GM12878 (cell line): Measurements from ENCODE around the gene PCAT6. TPM values are rescaled to one million over a fixed set of nuclear protein-coding genes. Genes with fewer than 3 reads are reported as not detected.

Experiments used
- ATAC-seq: fragments of 200-7000 bp; cut with Tn5 transposase; 3 replicates; pipeline ENCODE4 v1.9.1; 2020; ENCODE audit warnings: mild to moderate bottlenecking, moderate library complexity
- BruUV-seq: library from RNA; stranded (reverse); fragments of 400-500 nt; replicated peaks from 2 replicates; lab custom pipeline; 2021; lab: Mats Ljungman, UMichigan
- CTCF ChIA-PET: fragments of 300-600 bp; sonication (Branson Sonifier 250); formaldehyde crosslinking; extraction: SDS; loops from one replicate; lab custom pipeline; 2021; ENCODE audit warnings: inconsistent platforms; lab: Yijun Ruan, JAX
- POLR2A ChIA-PET: fragments of 350-600 bp; formaldehyde crosslinking; extraction: SDS; loops from one replicate; lab custom pipeline; 2021; ENCODE audit warnings: inconsistent platforms; lab: Charles Lee
- RAD21 ChIA-PET: fragments of 300-600 bp; sonication (Branson Sonifier 250); formaldehyde crosslinking; loops from one replicate; lab custom pipeline; 2023; ENCODE audit warnings: antibody characterized with exemption; ENCODE audit not compliant: unreplicated experiment; lab: Charles Lee
- SMC1A ChIA-PET: fragments of 300-600 bp; sonication (Branson Sonifier 250); formaldehyde crosslinking; loops from one replicate; lab custom pipeline; 2023; ENCODE audit not compliant: unreplicated experiment, uncharacterized antibody; lab: Charles Lee
- DNase-seq: peaks from one replicate; pipeline ENCODE4 v3.0.0-alpha.2; 2011; ENCODE audit warnings: low read depth, low spot score
- FAIRE-seq: peaks from 3 replicates; lab custom pipeline; 2011; peaks lifted over from hg19 to GRCh38; lab: Jason Lieb, UNC
- H2AFZ ChIP-seq: 2 replicates; pipeline ENCODE4 v1.6.0; 2011; ENCODE audit warnings: low read depth, low read length, control low read depth; ENCODE audit not compliant: control insufficient read depth
- H3K27ac ChIP-seq: 2 replicates; pipeline ENCODE4 v1.5.1; 2011; ENCODE audit warnings: control low read depth; ENCODE audit not compliant: control insufficient read depth, insufficient read depth
- H3K27me3 ChIP-seq, 2 experiments: replicated peaks in 1 of 2; 2 replicates each; pipeline versions ENCODE4 v1.6.0 to v1.6.1; 2011; ENCODE audit warnings: low read length in 1 of 2; ENCODE audit not compliant: control insufficient read depth in 2 of 2, insufficient read depth in 2 of 2
- H3K36me3 ChIP-seq, 2 experiments: 2 replicates each; pipeline ENCODE4 v1.5.1; 2011; ENCODE audit warnings: low read length in 1 of 2; ENCODE audit not compliant: control insufficient read depth in 2 of 2, insufficient read depth in 2 of 2
- H3K4me1 ChIP-seq: 2 replicates; pipeline ENCODE4 v1.6.1; 2011; ENCODE audit warnings: mild to moderate bottlenecking, low read length, moderate library complexity, mixed read lengths; ENCODE audit not compliant: control insufficient read depth, insufficient read depth
- H3K4me2 ChIP-seq: 2 replicates; pipeline ENCODE4 v1.6.0; 2011; ENCODE audit warnings: control low read depth; ENCODE audit not compliant: control insufficient read depth, insufficient read depth
- H3K4me3 ChIP-seq: fragments of 200-600 bp; sonication (generic); 2 replicates; pipeline ENCODE4 v1.5.1; 2016
- H3K79me2 ChIP-seq: 2 replicates; pipeline ENCODE4 v1.6.0; 2011; ENCODE audit warnings: low read length; ENCODE audit not compliant: control insufficient read depth, insufficient read depth
- H3K9ac ChIP-seq: 2 replicates; pipeline ENCODE4 v1.8.0; 2011; ENCODE audit warnings: low read length, control low read depth, mixed read lengths; ENCODE audit not compliant: control insufficient read depth, insufficient read depth
- H3K9me3 ChIP-seq: replicated peaks from 3 replicates; pipeline ENCODE4 v1.5.1; 2011; ENCODE audit warnings: mild to moderate bottlenecking, low read length; ENCODE audit not compliant: control insufficient read depth, insufficient read depth
- H4K20me1 ChIP-seq: 2 replicates; pipeline ENCODE4 v1.6.0; 2011; ENCODE audit not compliant: control insufficient read depth, insufficient read depth
- ASH2L ChIP-seq: fragments of 300-600, 200-600 bp; sonication (generic); IDR thresholded peaks from 2 replicates; pipeline ENCODE4 v1.6.1; 2017; ENCODE audit warnings: low read depth, mild to moderate bottlenecking, borderline replicate concordance
- CEBPB ChIP-seq, 2 experiments: fragments of 150-350 bp in 1 of 2; IDR thresholded peaks; 2 replicates each; pipeline ENCODE4 v1.6.1; 2012 to 2014; ENCODE audit warnings: low read depth in 2 of 2, low read length in 2 of 2, borderline replicate concordance in 1 of 2, inconsistent platforms in 1 of 2
- CHD2 ChIP-seq: IDR thresholded peaks from 2 replicates; pipeline ENCODE4 v1.6.1; 2011; ENCODE audit warnings: low read depth, low read length, improper control_type of control experiment, borderline replicate concordance
- FOS ChIP-seq: IDR thresholded peaks from 3 replicates; pipeline ENCODE4 v1.6.1; 2011; ENCODE audit warnings: borderline replicate concordance; ENCODE audit not compliant: insufficient read length; ENCODE audit errors: extremely low read depth
- IKZF1 ChIP-seq: fragments of 450-650 bp; conservative IDR thresholded peaks from 2 replicates; pipeline ENCODE4 v1.6.1; 2017; ENCODE audit warnings: antibody characterized with exemption, mild to moderate bottlenecking
- JUNB ChIP-seq: IDR thresholded peaks from 2 replicates; pipeline ENCODE4 v1.6.1; 2016; ENCODE audit warnings: antibody characterized with exemption, mild to moderate bottlenecking
- MEF2A ChIP-seq: IDR thresholded peaks from 2 replicates; pipeline ENCODE4 v1.6.1; 2011; ENCODE audit warnings: low read depth, mild to moderate bottlenecking, low read length, moderate library complexity; ENCODE audit not compliant: insufficient read depth
- MLLT1 ChIP-seq: fragments of 450-650 bp; IDR thresholded peaks from 2 replicates; pipeline ENCODE4 v1.6.1; 2016; ENCODE audit warnings: mild to moderate bottlenecking
- MTA2 ChIP-seq: fragments of 450-650 bp; IDR thresholded peaks from 2 replicates; pipeline ENCODE4 v1.6.1; 2016; ENCODE audit warnings: low read depth, mild to moderate bottlenecking, moderate library complexity
- MXI1 ChIP-seq: fragments of 150-350 bp; IDR thresholded peaks from 2 replicates; pipeline ENCODE4 v1.6.1; 2011; ENCODE audit warnings: low read depth, mild to moderate bottlenecking, inconsistent platforms, low read length, improper control_type of control experiment
- MYB ChIP-seq: fragments of 150-350 bp; IDR thresholded peaks from 2 replicates; pipeline ENCODE4 v1.6.1; 2014; ENCODE audit warnings: mild to moderate bottlenecking, low read depth, low read length, borderline replicate concordance
- POU2F2 ChIP-seq: IDR thresholded peaks from 3 replicates; pipeline ENCODE4 v1.6.1; 2011; ENCODE audit warnings: low read depth, mild to moderate bottlenecking, low read length, borderline replicate concordance
- RB1 ChIP-seq: fragments of 450-650 bp; formaldehyde crosslinking; IDR thresholded peaks from 2 replicates; pipeline ENCODE4 v1.6.1; 2017; ENCODE audit warnings: mild to moderate bottlenecking, borderline replicate concordance
- RFX5 ChIP-seq: IDR thresholded peaks from 2 replicates; pipeline ENCODE4 v1.6.1; 2011; ENCODE audit warnings: low read depth, low read length, improper control_type of control experiment
- RUNX3 ChIP-seq: IDR thresholded peaks from 2 replicates; pipeline ENCODE4 v1.6.1; 2012; ENCODE audit warnings: low read length, inconsistent platforms
- SPI1 ChIP-seq: IDR thresholded peaks from 2 replicates; pipeline ENCODE4 v1.6.1; 2011; ENCODE audit warnings: low read depth, mild to moderate bottlenecking, low read length, moderate library complexity, borderline replicate concordance; ENCODE audit not compliant: insufficient read depth
- YBX1 ChIP-seq: fragments of 450-650 bp; IDR thresholded peaks from 2 replicates; pipeline ENCODE4 v1.6.1; 2016; ENCODE audit warnings: antibody characterized with exemption
- WGBS: methylation state at CpG from one replicate; pipeline ENCODE4 v1.1.6; 2016; ENCODE audit warnings: low lambda C conversion rate; ENCODE audit not compliant: insufficient replicate concordance, insufficient coverage; ENCODE audit errors: missing lambda C conversion rate; 5-methylcytosine and 5-hydroxymethylcytosine counted together
- in situ Hi-C: fragments of 300-500 bp; cut with MboI; formaldehyde crosslinking; loops from 9 replicates; pipeline ENCODE4 v1.14.3; 2018; ENCODE audit warnings: mixed read lengths
- intact Hi-C: fragments of 100-400 bp; cut with micrococcal nuclease; formaldehyde crosslinking; loops from one replicate; pipeline ENCODE4 v1.14.2; 2022; ENCODE audit not compliant: unreplicated experiment
- polyA plus RNA-seq, 11 experiments: library from polyadenylated mRNA; depleted of rRNA in 4 of 11; unstranded in 6 of 11; stranded (reverse) in 5 of 11; fragments of >200 nt; fragmentation: Nextera tagmentation in 4 of 11; fragmentation: Illumina TruSeq in 1 of 11; extraction: Ambion mirVana in 4 of 11; extraction: Trizol in 1 of 11; gene quantifications; 1 replicate in 1 of 11; 2 replicates in 10 of 11; pipeline versions ENCODE4 v1.2.1 to v1.2.3, GENCODE V29; 2011 to 2016; ENCODE audit warnings: inconsistent platforms in 2 of 11, missing spikeins in 2 of 11, low read depth in 1 of 11
- total RNA-seq, 4 experiments: library from RNA; depleted of rRNA in 3 of 4; stranded (reverse); fragments of >200 nt in 3 of 4; fragmentation: Illumina TruSeq in 1 of 4; extraction: Trizol in 1 of 4; gene quantifications; 2 replicates each; pipeline versions ENCODE4 v1.2.1 to v1.2.3, GENCODE V29; 2013 to 2021

Gene PCAT6
- total and polyA plus RNA-seq, 10 of the 15 experiments (the other 5 are each of a cell fraction or from before 2014, with no cell fraction given) = 0.16 to 0.83 (median 0.48) TPM; not detected in 4

DNA sequence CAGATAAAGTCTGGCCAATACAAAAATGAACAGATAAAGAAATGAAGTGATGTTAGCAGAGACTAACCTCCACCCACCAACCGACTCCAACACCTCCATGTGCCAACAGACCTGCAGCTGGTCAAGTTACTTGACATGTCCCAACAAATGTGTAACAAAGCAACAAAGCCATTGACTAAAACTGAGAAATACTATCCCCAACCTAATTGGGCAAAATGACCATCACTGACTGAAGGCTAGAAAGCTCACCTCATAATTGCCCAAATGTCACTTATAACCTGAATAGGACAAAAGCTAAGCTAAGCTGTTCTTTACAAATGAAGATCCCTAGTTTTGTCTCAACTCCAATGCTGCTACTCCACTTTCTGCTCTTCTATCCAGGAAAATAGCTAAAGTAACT, 10.0 kb upstream of the PCAT6 start:
- Histone ChIP-seq H3K9ac (no peak overlapping the region), H4K20me1 (peaks cover 4% of the 10 kb centered on the region; the same call in 1 of the 2 replicates), H3K4me1 (0 out of 2 replicates have a peak, but pooled peaks cover 7% of the 10 kb centered on the region), H3K27ac (no peak overlapping the region), H3K9me3 (no peaks in the 10 kb centered on the region; the same call in 2 of the 3 replicates), H3K27me3 (no peaks in the 10 kb centered on the region), H3K79me2 (peaks cover 27% of the 10 kb centered on the region), H2AFZ (no peak overlapping the region), H3K36me3 (no peaks in the 10 kb centered on the region), H3K4me3 (no peak overlapping the region), H3K4me2 (no peak overlapping the region)
- peak; percentile 40 for DNase-seq
- no TSS peak for BruUV-seq
- POLR2A ChIA-PET = interaction anchor here (0.5 to 1.6 kb wide), 2 partner anchors 10 to 125 kb away, joined by 6 to 8 read pairs; partner anchors contain the start of gene PCAT6
- CTCF ChIA-PET = interaction anchor here (0.6 kb wide), 1 partner anchor 1946 kb away, joined by 3 read pairs; no protein-coding TSS in a partner anchor
- TF ChIP-seq MTA2 = peak; percentile 83
- TF ChIP-seq IKZF1 = 0 out of 2 replicates have a peak, but pooled peaks have one; percentile 14
- no peak for TF ChIP-seq MYB
- intact Hi-C loops = loop anchor here (10.0 kb wide), 1 partner anchor 204 kb away; the partner anchor contains the start of gene TMEM183A
- FAIRE-seq = no peak
- ATAC-seq = peak; percentile 64
- SMC1A ChIA-PET = interaction anchor here (0.9 to 1.4 kb wide), 5 partner anchors 9 to 32 kb away, joined by 3 to 7 read pairs (median 4); no protein-coding TSS in a partner anchor
- RAD21 ChIA-PET = interaction anchor here (0.8 kb wide), 1 partner anchor 9 kb away, joined by 5 read pairs; no protein-coding TSS in a partner anchor
- in situ Hi-C loops = no loop called here
- 33% methylated on average over 1 of the region's 1 CpG for WGBS

- WGBS = 34% methylated on average over 2 of the region's 2 CpGs
- Histone ChIP-seq H3K9ac (no peak overlapping the region), H3K4me1 (0 out of 2 replicates have a peak, but pooled peaks cover 7% of the 10 kb centered on the region), H4K20me1 (peaks cover 4% of the 10 kb centered on the region; the same call in 1 of the 2 replicates), H3K9me3 (no peaks in the 10 kb centered on the region; the same call in 2 of the 3 replicates), H3K27me3 (no peaks in the 10 kb centered on the region), H3K4me2 (no peak overlapping the region), H3K27ac (no peak overlapping the region), H3K79me2 (peaks cover 31% of the 10 kb centered on the region), H3K4me3 (no peak overlapping the region), H3K36me3 (no peaks in the 10 kb centered on the region), H2AFZ (no peak overlapping the region)
- DNase-seq (no peak), FAIRE-seq (no peak), ATAC-seq (no peak)
- RAD21 ChIA-PET = interaction anchor here (0.8 kb wide), 1 partner anchor 9 kb away, joined by 5 read pairs; no protein-coding TSS in a partner anchor
- CTCF ChIA-PET = no interaction called here
- in situ Hi-C loops = no loop called here
- intact Hi-C loops = loop anchor here (10.0 kb wide), 1 partner anchor 204 kb away; the partner anchor contains the start of gene TMEM183A
- SMC1A ChIA-PET = interaction anchor here (0.6 to 1.4 kb wide), 5 partner anchors 9 to 98 kb away, joined by 3 to 7 read pairs (median 4); no protein-coding TSS in a partner anchor
- POLR2A ChIA-PET = interaction anchor here (0.5 to 1.6 kb wide), 2 partner anchors 9 to 124 kb away, joined by 6 to 8 read pairs; partner anchors contain the start of gene PCAT6
- TF ChIP-seq CHD2 (no peak), POU2F2 (no peak), FOS (no peak), MXI1 (no peak), JUNB (no peak), MEF2A (no peak), MLLT1 (no peak), CEBPB (IDR thresholded peaks at IDR 0.05; ENCODE audit: borderline replicate concordance in 1 of 2, low read depth in 2 of 2, low read length in 2 of 2) (no peak), SPI1 (no peak), YBX1 (no peak), RUNX3 (no peak), RFX5 (no peak), ASH2L (no peak), RB1 (no peak)
- BruUV-seq = no TSS peak
These were observed 9.6 kb upstream of the PCAT6 start for GRCh38 chr1:202801175-202801574.
